NCI-H748 treated with DMSO at 0.1 percent for 48 hours (cell line): ENCODE results near the gene THBS4.

Experiments used
- DNase-seq: peaks from one replicate; lab custom pipeline; 2025; lab: John Stamatoyannopoulos, UW

The THBS4 gene

GRCh38 chr5:80034962-80035821 lies at the start of gene THBS4:
THBS4 (plus strand) TSS chr5:80035348; CDS start chr5:80035538, 190 bp downstream.
- no peak for DNase-seq

GRCh38 chr5:79986260-79986659 lies 48.9 kb upstream of the THBS4 start:
- no peak for DNase-seq

GRCh38 chr5:79990205-79990597 lies 44.9 kb upstream of the THBS4 start:
- peak; percentile 20 for DNase-seq

- DNase-seq = peak; percentile 65
Measured at GRCh38 chr5:79990598-79991507, 44.3 kb upstream of the THBS4 start, which contains the start of gene MTX3. MTX3 (minus strand) TSS chr5:79991262; CDS start chr5:79991238, 24 bp downstream.

GRCh38 chr5:79992891-79993657 lies 42.1 kb upstream of the THBS4 start:
- no peak for DNase-seq

- DNase-seq = no peak
Measured at GRCh38 chr5:79999722-80000121, 35.4 kb upstream of the THBS4 start.

- no peak for DNase-seq
Measured at GRCh38 chr5:80002677-80003076, 32.5 kb upstream of the THBS4 start.

- DNase-seq = no peak
Measured at GRCh38 chr5:80008995-80009765, 26.0 kb upstream of the THBS4 start.

GRCh38 chr5:80010754-80011392 lies 24.3 kb upstream of the THBS4 start:
- DNase-seq = no peak

- DNase-seq = no peak
Measured at GRCh38 chr5:80025069-80025468, 10.1 kb upstream of the THBS4 start.

- DNase-seq = no peak
Measured at GRCh38 chr5:80026841-80027240, 8.3 kb upstream of the THBS4 start.

GRCh38 chr5:80031109-80031508 lies 4.0 kb upstream of the THBS4 start:
- DNase-seq = no peak

GRCh38 chr5:80033513-80033912 lies 1.6 kb upstream of the THBS4 start:
- no peak for DNase-seq

GRCh38 chr5:80034559-80034958 lies 589 bp upstream of the THBS4 start:
- DNase-seq = no peak

- no peak for DNase-seq
Measured at GRCh38 chr5:80035839-80036238, 691 bp downstream of the THBS4 start.

GRCh38 chr5:80036615-80037014 lies 1.5 kb downstream of the THBS4 start:
- no peak for DNase-seq

GRCh38 chr5:80037366-80037765 lies 2.2 kb downstream of the THBS4 start:
- DNase-seq = no peak

GRCh38 chr5:80039650-80040049 lies 4.5 kb downstream of the THBS4 start:
- no peak for DNase-seq

- no peak for DNase-seq
Measured at GRCh38 chr5:80041527-80041926, 6.4 kb downstream of the THBS4 start.

- DNase-seq = no peak
Measured at GRCh38 chr5:80042330-80042729, 7.2 kb downstream of the THBS4 start.

- DNase-seq = no peak
Measured at GRCh38 chr5:80043187-80043586, 8.0 kb downstream of the THBS4 start.
